GM21447 (cell line): ENCODE data around the gene KIR3DL2.
"Not testable (repeated sequence)": the region's sequence is repeated elsewhere in the genome, so short reads cannot be mapped to it uniquely, and the experiment has no call there.

Experiments used
- ATAC-seq: cut with Tn5 transposase; IDR thresholded peaks from one replicate; pipeline ENCODE4 v1.9.1; 2021; ENCODE audit not compliant: unreplicated experiment

Gene KIR3DL2

GRCh38 chr19:54863459-54863858, 13.2 kb downstream of the KIR3DL2 start:
- not testable (repeated sequence) for ATAC-seq

- no peak for ATAC-seq
Observed at GRCh38 chr19:54871696-54872095, 21.5 kb downstream of the KIR3DL2 start.

- no peak for ATAC-seq
Observed at GRCh38 chr19:54873990-54874389, 23.7 kb downstream of the KIR3DL2 start, which contains the start of gene FCAR. Gene FCAR (plus strand): TSS chr19:54874235. CDS start chr19:54874290, 55 bp downstream.

GRCh38 chr19:54875506-54875905, 25.3 kb downstream of the KIR3DL2 start:
- ATAC-seq: no peak

- ATAC-seq: no peak
Observed at GRCh38 chr19:54877471-54877870, 27.2 kb downstream of the KIR3DL2 start.

GRCh38 chr19:54881884-54882283, 31.6 kb downstream of the KIR3DL2 start:
- ATAC-seq: no peak

- no peak for ATAC-seq
Observed at GRCh38 chr19:54882758-54883157, 32.5 kb downstream of the KIR3DL2 start.

- ATAC-seq: no peak
Observed at GRCh38 chr19:54883228-54883627, 33.0 kb downstream of the KIR3DL2 start.

- ATAC-seq: no peak
Observed at GRCh38 chr19:54888239-54888638, 38.0 kb downstream of the KIR3DL2 start.

GRCh38 chr19:54889566-54889965, 39.3 kb downstream of the KIR3DL2 start:
- ATAC-seq: no peak

- ATAC-seq: no peak
Observed at GRCh38 chr19:54893406-54893805, 43.2 kb downstream of the KIR3DL2 start.

GRCh38 chr19:54894106-54894505, 43.9 kb downstream of the KIR3DL2 start:
- not testable (repeated sequence) for ATAC-seq

- ATAC-seq: no peak
Observed at GRCh38 chr19:54896036-54896435, 45.8 kb downstream of the KIR3DL2 start.

GRCh38 chr19:54898685-54899084, 48.4 kb downstream of the KIR3DL2 start:
- not testable (repeated sequence) for ATAC-seq

- ATAC-seq: not testable (repeated sequence)
Observed at GRCh38 chr19:54899646-54900045, 49.4 kb downstream of the KIR3DL2 start.

- not testable (repeated sequence) for ATAC-seq
Observed at GRCh38 chr19:54901153-54901552, 50.9 kb downstream of the KIR3DL2 start.

GRCh38 chr19:54902061-54902460, 51.8 kb downstream of the KIR3DL2 start:
- no peak for ATAC-seq

- ATAC-seq: no peak
Observed at GRCh38 chr19:54903303-54903702, 53.1 kb downstream of the KIR3DL2 start.

- not testable (repeated sequence) for ATAC-seq
Observed at GRCh38 chr19:54904261-54904660, 54.0 kb downstream of the KIR3DL2 start.

- no peak for ATAC-seq
Observed at GRCh38 chr19:54905421-54905802, 55.2 kb downstream of the KIR3DL2 start.

- ATAC-seq: no peak
Observed at GRCh38 chr19:54905803-54906511, 55.7 kb downstream of the KIR3DL2 start, which contains the start of gene NCR1. Gene NCR1 (plus strand): TSS chr19:54906148. CDS start chr19:54906188, 40 bp downstream.

GRCh38 chr19:54906819-54907218, 56.6 kb downstream of the KIR3DL2 start:
- no peak for ATAC-seq

- not testable (repeated sequence) for ATAC-seq
Observed at GRCh38 chr19:54907899-54908298, 57.7 kb downstream of the KIR3DL2 start.
